ENCODE measurements around the gene MEX3A.

Gene MEX3A

GRCh38 chr1:156104065-156104810, 22.0 kb upstream of the MEX3A start:
- TF ChIP-seq CTCF (conservative IDR thresholded peaks at IDR 0.05; ENCODE audit: low read depth, low read length), result no peak

GRCh38 chr1:156103521-156103947, 21.3 kb upstream of the MEX3A start:
- no peak for TF ChIP-seq CTCF (conservative IDR thresholded peaks at IDR 0.05; ENCODE audit: low read depth, low read length)
- no peak overlapping the region for H3K4me3 ChIP-seq (ENCODE audit: low read depth, low read length)
- DNase-seq (ENCODE audit: low read depth), result no peak

More at GRCh38 chr1:156104065-156104810, 22.0 kb upstream of the MEX3A start:
- no peak overlapping the region for H3K4me3 ChIP-seq (ENCODE audit: low read depth, low read length)
- DNase-seq (ENCODE audit: low read depth), result peak; percentile 76

GRCh38 chr1:156102633-156103511, 20.6 kb upstream of the MEX3A start:
- no peak overlapping the region for H3K4me3 ChIP-seq (ENCODE audit: low read depth, low read length)
- no peak for DNase-seq (ENCODE audit: low read depth)

GRCh38 chr1:156101880-156102279, 19.6 kb upstream of the MEX3A start:
- H3K4me3 ChIP-seq (ENCODE audit: low read depth, low read length), result no peak overlapping the region
- TF ChIP-seq CTCF (conservative IDR thresholded peaks at IDR 0.05; ENCODE audit: low read depth, low read length), result no peak
- DNase-seq (ENCODE audit: low read depth), result no peak

More at GRCh38 chr1:156102633-156103511, 20.6 kb upstream of the MEX3A start:
- TF ChIP-seq CTCF (conservative IDR thresholded peaks at IDR 0.05; ENCODE audit: low read depth, low read length), result no peak

GRCh38 chr1:156100205-156100995, 18.1 kb upstream of the MEX3A start:
- no peak for DNase-seq (ENCODE audit: low read depth)
- H3K4me3 ChIP-seq (ENCODE audit: low read depth, low read length), result no peak overlapping the region
- TF ChIP-seq CTCF (conservative IDR thresholded peaks at IDR 0.05; ENCODE audit: low read depth, low read length), result no peak

- TF ChIP-seq CTCF (conservative IDR thresholded peaks at IDR 0.05; ENCODE audit: low read depth, low read length), result no peak
- no peak overlapping the region for H3K4me3 ChIP-seq (ENCODE audit: low read depth, low read length)
- DNase-seq (ENCODE audit: low read depth), result no peak
Measured at GRCh38 chr1:156099282-156099681, 17.0 kb upstream of the MEX3A start.

Measured in choroid plexus epithelial cell (primary cell).